GM21367 (cell line): Measurements from ENCODE around the gene OR10G2.

Experiments
- ATAC-seq: cut with Tn5 transposase; IDR thresholded peaks from one replicate; pipeline ENCODE4 v1.9.1; 2021; ENCODE audit not compliant: unreplicated experiment

The OR10G2 gene

DNA sequence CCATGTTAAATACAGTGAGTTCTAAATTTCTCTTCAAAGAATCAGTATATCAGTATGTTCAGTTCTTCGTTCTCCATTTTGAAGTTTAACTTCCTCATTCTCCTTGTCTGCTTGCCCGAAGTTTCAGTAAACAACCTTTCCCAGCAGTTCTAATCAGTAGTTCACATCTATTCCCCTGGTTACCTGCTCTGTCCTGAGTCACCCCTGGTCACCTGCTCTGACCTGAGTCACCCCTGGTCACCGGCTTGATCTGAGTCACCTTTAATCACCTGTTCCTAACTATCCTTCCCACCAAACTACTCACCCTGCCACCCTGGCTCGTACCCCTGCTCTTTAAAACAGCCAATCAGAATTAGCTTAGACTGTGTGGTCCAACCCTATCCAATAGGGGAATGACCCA is 45.4 kb downstream of the OR10G2 start:
- no peak for ATAC-seq
